Fibroblast of lung (primary cell): ENCODE measurements around the gene UBXN6. TPM values are rescaled to one million over a fixed set of nuclear protein-coding genes. Genes with fewer than 3 reads are reported as not detected.

Experiments used
- DNase-seq, 2 donors: peaks; one replicate each; pipeline versions ENCODE4 v3.0.0 to v3.0.0-alpha.2; 2010; ENCODE audit warnings: low read depth in 2 of 2
- H2AFZ ChIP-seq: 2 replicates; pipeline ENCODE4 v1.5.1; 2012; ENCODE audit warnings: low read length, control low read depth, inconsistent platforms
- H3K27ac ChIP-seq: 2 replicates; pipeline ENCODE4 v1.5.1; 2011; ENCODE audit warnings: low read length, control low read depth; ENCODE audit not compliant: insufficient read depth
- H3K27me3 ChIP-seq: 2 replicates; pipeline ENCODE4 v1.5.1; 2011; ENCODE audit warnings: mild to moderate bottlenecking, low read length; ENCODE audit not compliant: control insufficient read depth, insufficient read depth
- H3K36me3 ChIP-seq: 2 replicates; pipeline ENCODE4 v1.5.1; 2011; ENCODE audit warnings: low read length; ENCODE audit not compliant: control insufficient read depth, insufficient read depth
- H3K4me1 ChIP-seq: 2 replicates; pipeline ENCODE4 v1.5.1; 2011; ENCODE audit warnings: low read length; ENCODE audit not compliant: control insufficient read depth, insufficient read depth; ENCODE audit errors: extremely low read depth
- H3K4me2 ChIP-seq: 2 replicates; pipeline ENCODE4 v1.5.1; 2011; ENCODE audit warnings: low read length, control low read depth; ENCODE audit not compliant: insufficient read depth; ENCODE audit errors: extremely low read depth
- H3K4me3 ChIP-seq, 4 experiments: fragments of 200-600 bp in 1 of 4; sonication (generic) in 1 of 4; replicated peaks in 1 of 4; 2 replicates each; pipeline ENCODE4 v1.5.1; 2011 to 2016; ENCODE audit warnings: low read length in 4 of 4, low read depth in 3 of 4, mild to moderate bottlenecking in 3 of 4, control low read depth in 2 of 4, inconsistent platforms in 1 of 4, mixed read lengths in 1 of 4; ENCODE audit not compliant: insufficient read depth in 1 of 4; ENCODE audit errors: control extremely low read depth in 1 of 4
- H3K79me2 ChIP-seq: 2 replicates; pipeline ENCODE4 v1.5.1; 2012; ENCODE audit warnings: mild to moderate bottlenecking, low read length, inconsistent platforms; ENCODE audit not compliant: control insufficient read depth, insufficient read depth
- H3K9ac ChIP-seq: 2 replicates; pipeline ENCODE4 v1.5.1; 2011; ENCODE audit warnings: mild to moderate bottlenecking, low read length, control low read depth; ENCODE audit not compliant: insufficient read depth
- H3K9me3 ChIP-seq: 2 replicates; pipeline ENCODE4 v1.5.1; 2012; ENCODE audit warnings: low read depth, low read length; ENCODE audit not compliant: control insufficient read depth, insufficient read depth
- H4K20me1 ChIP-seq: 2 replicates; pipeline ENCODE4 v1.5.1; 2011; ENCODE audit warnings: low read length; ENCODE audit not compliant: control insufficient read depth, insufficient read depth; ENCODE audit errors: extremely low read depth
- EZH2 ChIP-seq: IDR thresholded peaks from 2 replicates; pipeline ENCODE4 v1.5.1; 2012; ENCODE audit warnings: low read length, control low read depth, mild to moderate bottlenecking; ENCODE audit errors: missing control alignments
- polyA plus RNA-seq, 2 donors: library from polyadenylated mRNA; depleted of rRNA in 1 of 2; stranded (reverse) in 1 of 2; unstranded in 1 of 2; fragments of >200 nt; gene quantifications; 2 replicates each; pipeline ENCODE4 v1.2.1, GENCODE V29; 2011 to 2012; ENCODE audit warnings: missing spikeins in 1 of 2
- total RNA-seq: library from RNA; depleted of rRNA; stranded (reverse); fragments of >200 nt; gene quantifications from 2 replicates; pipeline ENCODE4 v1.2.1, GENCODE V29; 2014
- TF ChIP-seq, protein P1 (sequence below), 2 donors: IDR thresholded peaks in 1 of 2; conservative IDR thresholded peaks in 1 of 2; 1 replicate in 1 of 2; 2 replicates in 1 of 2; pipeline ENCODE4 v1.5.1; 2011 to 2012; ENCODE audit warnings: low read length in 2 of 2, control low read depth in 1 of 2, inconsistent platforms in 1 of 2, low read depth in 1 of 2, mild to moderate bottlenecking in 1 of 2

The UBXN6 gene
- total and polyA plus RNA-seq, 2 donors (not counting 1 experiment from before 2014, with no cell fraction given), result 49.1 to 114 TPM

DNA sequence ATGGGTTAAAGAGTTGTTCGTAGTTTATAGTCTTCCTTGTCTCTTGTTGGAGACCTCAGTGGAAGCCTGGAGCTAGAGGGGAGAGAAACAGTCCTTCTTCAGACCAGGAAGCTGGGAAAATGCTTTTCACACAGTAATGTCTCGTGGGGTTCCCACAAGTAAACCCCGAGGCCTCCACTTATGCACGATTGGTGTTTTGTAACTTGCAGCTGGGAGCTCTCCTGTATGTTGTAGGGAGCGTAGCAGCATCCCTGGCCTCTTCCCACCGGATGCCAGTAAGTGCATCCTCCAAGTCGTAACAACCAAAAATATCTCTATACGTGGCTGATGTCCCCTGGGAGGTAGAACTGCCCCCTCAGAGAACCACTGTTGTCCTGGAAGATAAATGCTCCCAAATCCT is 51.6 kb downstream of the UBXN6 start:
- Histone ChIP-seq H3K4me1 (peaks cover 5% of the 10 kb centered on the region), H3K36me3 (peaks cover 3% of the 10 kb centered on the region), H3K27ac (no peak overlapping the region), H3K4me3 (no peak overlapping the region), H3K9ac (no peak overlapping the region), H4K20me1 (no peaks in the 10 kb centered on the region), H3K27me3 (no peaks in the 10 kb centered on the region), H3K79me2 (peaks cover 43% of the 10 kb centered on the region), H3K9me3 (no peaks in the 10 kb centered on the region), H2AFZ (no peak overlapping the region), H3K4me2 (no peak overlapping the region)
- no peak for DNase-seq
- no peak for TF ChIP-seq EZH2
- TF ChIP-seq, protein P1, sequence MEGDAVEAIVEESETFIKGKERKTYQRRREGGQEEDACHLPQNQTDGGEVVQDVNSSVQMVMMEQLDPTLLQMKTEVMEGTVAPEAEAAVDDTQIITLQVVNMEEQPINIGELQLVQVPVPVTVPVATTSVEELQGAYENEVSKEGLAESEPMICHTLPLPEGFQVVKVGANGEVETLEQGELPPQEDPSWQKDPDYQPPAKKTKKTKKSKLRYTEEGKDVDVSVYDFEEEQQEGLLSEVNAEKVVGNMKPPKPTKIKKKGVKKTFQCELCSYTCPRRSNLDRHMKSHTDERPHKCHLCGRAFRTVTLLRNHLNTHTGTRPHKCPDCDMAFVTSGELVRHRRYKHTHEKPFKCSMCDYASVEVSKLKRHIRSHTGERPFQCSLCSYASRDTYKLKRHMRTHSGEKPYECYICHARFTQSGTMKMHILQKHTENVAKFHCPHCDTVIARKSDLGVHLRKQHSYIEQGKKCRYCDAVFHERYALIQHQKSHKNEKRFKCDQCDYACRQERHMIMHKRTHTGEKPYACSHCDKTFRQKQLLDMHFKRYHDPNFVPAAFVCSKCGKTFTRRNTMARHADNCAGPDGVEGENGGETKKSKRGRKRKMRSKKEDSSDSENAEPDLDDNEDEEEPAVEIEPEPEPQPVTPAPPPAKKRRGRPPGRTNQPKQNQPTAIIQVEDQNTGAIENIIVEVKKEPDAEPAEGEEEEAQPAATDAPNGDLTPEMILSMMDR (conservative IDR thresholded peaks at IDR 0.05 in 1 of 2, IDR thresholded peaks at IDR 0.05 in 1 of 2; ENCODE audit: low read depth in 1 of 2, low read length in 2 of 2), result no peak

DNA sequence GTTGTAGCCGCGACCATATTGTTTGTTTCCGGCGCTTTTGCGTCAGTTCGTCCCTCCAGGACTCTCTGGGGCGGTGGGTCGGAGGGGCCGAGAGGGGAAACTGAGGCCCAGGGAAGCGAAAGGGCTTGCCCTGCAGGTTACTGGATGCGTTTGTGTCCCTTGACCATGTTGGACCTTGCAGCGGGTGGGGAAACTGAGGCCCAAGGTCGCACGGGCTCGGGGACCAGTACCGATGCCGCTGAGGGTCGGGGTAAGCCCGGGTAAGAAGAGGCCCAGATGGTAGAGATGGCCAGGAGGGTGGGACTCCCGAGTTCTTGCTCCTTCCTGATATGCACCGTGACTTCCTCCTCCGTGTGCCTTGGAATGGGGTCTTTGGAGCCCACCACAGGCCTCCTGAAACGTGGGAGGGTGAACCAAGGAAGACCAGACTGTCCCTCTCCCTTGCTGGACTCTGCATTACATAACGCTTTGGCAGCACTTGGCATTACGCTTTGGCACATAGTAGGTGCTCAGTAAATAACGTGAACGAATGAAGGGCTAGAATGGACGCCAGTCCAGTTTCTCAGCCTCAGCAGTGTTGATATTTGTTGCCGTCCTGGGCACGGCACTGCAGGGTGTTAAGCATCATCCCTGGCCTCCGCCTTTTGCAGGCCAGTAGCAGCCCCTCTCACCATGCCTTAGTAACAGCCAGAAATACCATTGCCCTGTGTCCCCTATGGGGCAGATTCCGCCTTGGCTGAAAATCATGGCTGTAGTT is 54.4 kb downstream of the UBXN6 start:
- Histone ChIP-seq H3K4me3 (peak overlapping the region; percentile 58 to 96 (median 86)), H3K4me1 (peaks cover 5% of the 10 kb centered on the region), H3K27ac (peak overlapping the region; percentile 86), H3K4me2 (peak overlapping the region; percentile 99), H4K20me1 (no peaks in the 10 kb centered on the region), H3K9ac (peak overlapping the region; percentile 79), H2AFZ (peak overlapping the region; percentile 69), H3K9me3 (no peaks in the 10 kb centered on the region), H3K79me2 (peaks cover 62% of the 10 kb centered on the region), H3K36me3 (no peaks in the 10 kb centered on the region), H3K27me3 (no peaks in the 10 kb centered on the region)
- TF ChIP-seq, protein P1 (conservative IDR thresholded peaks at IDR 0.05 in 1 of 2, IDR thresholded peaks at IDR 0.05 in 1 of 2; ENCODE audit: low read depth in 1 of 2, low read length in 2 of 2), result no peak
- no peak for TF ChIP-seq EZH2
- DNase-seq, result no peak

DNA sequence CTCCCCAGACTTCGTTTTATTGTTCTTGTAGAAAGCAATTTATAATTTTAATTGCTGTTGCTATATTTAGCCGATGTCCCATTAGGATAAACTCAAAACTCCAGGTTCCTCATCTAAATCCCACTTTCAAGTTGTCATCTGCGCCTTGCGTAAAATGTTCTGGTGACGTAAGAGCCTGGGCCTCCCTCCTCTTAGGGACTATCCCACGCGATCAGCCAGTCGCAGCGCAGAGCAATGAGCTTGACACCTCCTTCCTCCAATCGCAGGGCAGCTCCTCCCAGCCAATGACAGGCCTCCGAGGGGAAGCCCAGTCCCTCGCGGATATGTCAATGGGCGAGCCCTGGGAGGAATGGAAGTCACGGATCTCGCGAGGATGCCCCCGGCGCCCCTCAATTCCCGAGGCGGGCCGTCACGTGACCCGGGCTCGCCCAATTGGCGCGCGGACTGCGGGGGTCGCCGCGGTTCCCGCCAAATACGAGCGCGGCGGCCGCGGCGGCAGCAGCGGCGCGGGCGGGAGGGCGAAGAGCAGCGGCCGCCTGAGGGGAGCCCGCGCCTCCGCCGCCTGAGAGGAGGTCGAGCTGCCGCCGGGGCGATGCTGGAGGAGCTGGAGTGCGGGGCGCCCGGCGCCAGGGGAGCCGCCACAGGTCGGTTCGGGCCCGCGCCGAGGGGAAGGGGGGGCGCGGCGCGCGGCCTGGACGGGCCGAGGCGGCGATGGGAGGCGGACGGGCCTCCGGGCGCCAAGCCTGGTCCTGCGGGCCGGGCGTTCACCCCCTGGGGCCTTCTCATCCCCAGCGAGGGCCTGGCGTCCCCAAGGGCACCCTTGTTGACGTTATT is 55.2 kb downstream of the UBXN6 start, which contains the start of gene CHAF1A:
Gene CHAF1A (plus strand): TSS at position 470 of the 834 bp plus-strand sequence. CDS start 123 bp downstream, at position 593.
- H3K79me2 ChIP-seq, result peaks cover 70% of the 10 kb centered on the region
- H3K4me2 ChIP-seq, result peak within 1 kb of the TSS; percentile 99
- no peaks in the 10 kb centered on the region for H3K27me3 ChIP-seq
- TF ChIP-seq EZH2, result no peak
- TF ChIP-seq, protein P1 (conservative IDR thresholded peaks at IDR 0.05 in 1 of 2, IDR thresholded peaks at IDR 0.05 in 1 of 2; ENCODE audit: low read depth in 1 of 2, low read length in 2 of 2), result no peak
- peak within 1 kb of the TSS; percentile 69 for H2AFZ ChIP-seq
- peak within 1 kb of the TSS; percentile 81 to 96 (median 86) for H3K4me3 ChIP-seq
- no peaks in the 10 kb centered on the region for H3K9me3 ChIP-seq
- H3K9ac ChIP-seq, result peak within 1 kb of the TSS; percentile 79
- no peaks in the 10 kb centered on the region for H4K20me1 ChIP-seq
- peak; percentile 100 for DNase-seq
- peaks cover 6% of the 10 kb centered on the region for H3K4me1 ChIP-seq
- no peaks in the 10 kb centered on the region for H3K36me3 ChIP-seq
- H3K27ac ChIP-seq, result peak within 1 kb of the TSS; percentile 86
